B cell (primary cell): ENCODE data around the gene FAM83G. TPM values are rescaled to one million over a fixed set of nuclear protein-coding genes. Genes with fewer than 3 reads are reported as not detected.

ENCODE experiments used
- ATAC-seq: fragments of 200-7000 bp; cut with Tn5 transposase; one replicate; pipeline ENCODE4 v1.10.0; 2021; ENCODE audit warnings: low read depth, mild to moderate bottlenecking, moderate number of reproducible peaks, moderate library complexity
- CTCF ChIA-PET: fragments of 350-600 bp; sonication (Branson Sonifier 250); formaldehyde crosslinking; loops from one replicate; lab custom pipeline; 2021; ENCODE audit warnings: antibody characterized with exemption, inconsistent platforms; lab: Charles Lee
- POLR2A ChIA-PET: fragments of 350-600 bp; sonication (Branson Sonifier 250); formaldehyde crosslinking; loops from one replicate; lab custom pipeline; 2021; ENCODE audit warnings: antibody characterized with exemption; lab: Charles Lee
- DNase-seq: peaks from one replicate; pipeline ENCODE4 v3.0.0; 2013
- H2AFZ ChIP-seq: 2 replicates; pipeline ENCODE4 v1.6.1; 2012; ENCODE audit warnings: mild to moderate bottlenecking, low read depth, low read length; ENCODE audit not compliant: insufficient read depth, poor library complexity, severe bottlenecking
- H3K27ac ChIP-seq, 2 donors: 1 replicate in 1 of 2; 2 replicates in 1 of 2; pipeline ENCODE4 v1.5.1; 2012 to 2013; ENCODE audit warnings: low read length in 2 of 2, mild to moderate bottlenecking in 2 of 2, moderate library complexity in 1 of 2
- H3K27me3 ChIP-seq, 4 experiments: fragments of 200-600 bp in 1 of 4; sonication (generic) in 1 of 4; replicated peaks in 1 of 4; 1 replicate in 2 of 4; 2 replicates in 2 of 4; pipeline versions ENCODE4 v1.6.1 to v1.7.0; 2013 to 2016; ENCODE audit warnings: low read length in 3 of 4, mild to moderate bottlenecking in 2 of 4, mixed read lengths in 1 of 4, moderate library complexity in 1 of 4; ENCODE audit not compliant: insufficient read depth in 4 of 4, control insufficient read depth in 3 of 4; ENCODE audit errors: control extremely low read depth in 1 of 4
- H3K36me3 ChIP-seq, 2 experiments: replicated peaks in 1 of 2; 1 replicate in 1 of 2; 2 replicates in 1 of 2; pipeline versions ENCODE4 v1.6.1 to v1.7.1; 2013; ENCODE audit warnings: low read length in 1 of 2; ENCODE audit not compliant: insufficient read depth in 2 of 2, control insufficient read depth in 1 of 2; ENCODE audit errors: control extremely low read depth in 1 of 2, extremely low read depth in 1 of 2
- H3K4me1 ChIP-seq, 2 donors: fragments of 200-600 bp in 1 of 2; sonication (generic) in 1 of 2; 1 replicate in 1 of 2; 2 replicates in 1 of 2; pipeline versions ENCODE4 v1.5.1 to v1.6.1; 2013 to 2017; ENCODE audit warnings: low read length in 2 of 2; ENCODE audit not compliant: control insufficient read depth in 2 of 2, insufficient read depth in 2 of 2
- H3K4me2 ChIP-seq: replicated peaks from 2 replicates; pipeline ENCODE3; 2012; ENCODE audit warnings: mild to moderate bottlenecking, low read depth, low read length; ENCODE audit not compliant: poor library complexity, severe bottlenecking
- H3K4me3 ChIP-seq, 5 experiments: fragments of 200-600 bp in 1 of 5; sonication (generic) in 1 of 5; 1 replicate in 3 of 5; 2 replicates in 2 of 5; pipeline versions ENCODE4 v1.5.1 to v1.7.0; 2011 to 2016; ENCODE audit warnings: low read length in 4 of 5, mild to moderate bottlenecking in 4 of 5, low read depth in 2 of 5, control low read depth in 1 of 5, moderate library complexity in 1 of 5; ENCODE audit not compliant: insufficient read depth in 1 of 5; ENCODE audit errors: control extremely low read depth in 1 of 5, extremely low read depth in 1 of 5
- H3K79me2 ChIP-seq: fragments of 200-600 bp; sonication (generic); one replicate; pipeline ENCODE4 v1.6.0; 2016; ENCODE audit warnings: low read length; ENCODE audit not compliant: control insufficient read depth, insufficient read depth
- H3K9ac ChIP-seq: fragments of 200-600 bp; sonication (generic); 2 replicates; pipeline ENCODE4 v1.6.1; 2017; ENCODE audit warnings: mild to moderate bottlenecking, low read length, moderate library complexity
- H3K9me3 ChIP-seq, 3 donors: one replicate each; pipeline versions ENCODE4 v1.6.1 to v1.7.1; 2013; ENCODE audit warnings: low read length in 2 of 3; ENCODE audit not compliant: control insufficient read depth in 2 of 3, insufficient read depth in 1 of 3; ENCODE audit errors: control extremely low read depth in 1 of 3
- H4K20me1 ChIP-seq: 2 replicates; pipeline ENCODE4 v1.6.0; 2012; ENCODE audit warnings: mild to moderate bottlenecking, low read length; ENCODE audit not compliant: insufficient read depth, control insufficient read depth, poor library complexity, severe bottlenecking
- H3K27ac Mint-ChIP-seq: one replicate; pipeline ENCODE4 v1.8.0; 2021; ENCODE audit warnings: mixed read lengths
- H3K27me3 Mint-ChIP-seq: one replicate; pipeline ENCODE4 v1.8.0; 2021; ENCODE audit warnings: mixed read lengths
- H3K4me1 Mint-ChIP-seq: one replicate; pipeline ENCODE4 v1.8.0; 2021; ENCODE audit warnings: mixed read lengths
- H3K4me3 Mint-ChIP-seq: one replicate; pipeline ENCODE4 v1.8.0; 2021; ENCODE audit warnings: mixed read lengths
- H3K9me3 Mint-ChIP-seq: one replicate; pipeline ENCODE4 v1.8.0; 2022; ENCODE audit warnings: mixed read lengths; ENCODE audit not compliant: insufficient read depth
- CTCF ChIP-seq: fragments of 200-600 bp; IDR thresholded peaks from one replicate; pipeline ENCODE4 v1.8.0; 2022; ENCODE audit warnings: antibody characterized with exemption, mild to moderate bottlenecking
- EZH2 ChIP-seq: IDR thresholded peaks from 2 replicates; pipeline ENCODE4 v1.6.1; 2012; ENCODE audit warnings: borderline replicate concordance, low read depth, mild to moderate bottlenecking, moderate library complexity, low read length; ENCODE audit not compliant: insufficient read depth, poor library complexity, severe bottlenecking
- WGBS: methylation state at CpG from one replicate; pipeline ENCODE4 v1.1.5; 2013; ENCODE audit warnings: missing lambda C conversion rate; ENCODE audit not compliant: insufficient coverage; 5-methylcytosine and 5-hydroxymethylcytosine counted together
- intact Hi-C: fragments of 100-400 bp; cut with micrococcal nuclease; formaldehyde crosslinking; loops from one replicate; pipeline ENCODE4 v1.10.0; 2022
- polyA plus RNA-seq: library from polyadenylated mRNA; depleted of rRNA; stranded (reverse); fragments of >200 nt; gene quantifications from 2 replicates; pipeline ENCODE4 v1.2.3, GENCODE V29; 2012
- total RNA-seq, 2 donors: library from RNA; stranded (reverse); fragments of 120-200 nt in 1 of 2; gene quantifications; 1 replicate in 1 of 2; 2 replicates in 1 of 2; pipeline versions ENCODE4 v1.2.3 to v1.2.4, GENCODE V29; 2013 to 2022

Gene FAM83G
- total and polyA plus RNA-seq, 2 donors (not counting 1 experiment from before 2014, with no cell fraction given): 4.7 to 14.3 TPM

- H3K4me1 ChIP-seq: no peaks in the 10 kb centered on the region
- H3K9me3 Mint-ChIP-seq: no peaks in the 10 kb centered on the region
- no peak overlapping the region for H3K9ac ChIP-seq
- intact Hi-C loops: no loop called here
- ATAC-seq (no peak), DNase-seq (no peak)
- peaks cover 0 to 4% (median 0%) of the 10 kb centered on the region in 3 donors for H3K9me3 ChIP-seq
- no peak for TF ChIP-seq CTCF
- no peak for TF ChIP-seq EZH2
- peaks cover 1 to 44% of the 10 kb centered on the region in 2 experiments for H3K36me3 ChIP-seq
- no peak overlapping the region for H3K4me3 Mint-ChIP-seq
- no peak overlapping the region for H3K4me3 ChIP-seq
- peak overlapping the region; percentile 27 for H3K27ac Mint-ChIP-seq
- no peaks in the 10 kb centered on the region for H3K79me2 ChIP-seq
- CTCF ChIA-PET: interaction anchor here (1.6 kb wide), 1 partner anchor 59 kb away, joined by 3 read pairs; no protein-coding TSS in a partner anchor
- peaks cover 39% of the 10 kb centered on the region for H4K20me1 ChIP-seq
- H3K27me3 Mint-ChIP-seq: no peaks in the 10 kb centered on the region
- POLR2A ChIA-PET: no interaction called here
- no peaks in the 10 kb centered on the region for H3K27me3 ChIP-seq
- H3K4me1 Mint-ChIP-seq: peaks cover 27% of the 10 kb centered on the region
- H2AFZ ChIP-seq: no peak overlapping the region
- H3K4me2 ChIP-seq: no peak overlapping the region
- H3K27ac ChIP-seq: no peak overlapping the region
- WGBS: 100% methylated on average over 2 of the region's 3 CpGs
Observed at GRCh38 chr17:19020016-19020415, 15.5 kb upstream of the FAM83G start.

- H3K27ac Mint-ChIP-seq: peak overlapping the region; percentile 26
- Histone ChIP-seq H4K20me1 (peaks cover 34% of the 10 kb centered on the region), H3K4me3 (no peak overlapping the region), H2AFZ (no peak overlapping the region), H3K27me3 (no peaks in the 10 kb centered on the region), H3K79me2 (no peaks in the 10 kb centered on the region), H3K9me3 (peaks cover 0 to 4% (median 0%) of the 10 kb centered on the region in 3 donors), H3K36me3 (peaks cover 1 to 38% of the 10 kb centered on the region in 2 experiments), H3K27ac (no peak overlapping the region), H3K4me2 (no peak overlapping the region), H3K4me1 (no peaks in the 10 kb centered on the region), H3K9ac (no peak overlapping the region)
- no peaks in the 10 kb centered on the region for H3K27me3 Mint-ChIP-seq
- H3K4me1 Mint-ChIP-seq: peaks cover 21% of the 10 kb centered on the region
- no peak overlapping the region for H3K4me3 Mint-ChIP-seq
- H3K9me3 Mint-ChIP-seq: no peaks in the 10 kb centered on the region
- intact Hi-C loops: no loop called here
- ATAC-seq (peak; percentile 28), DNase-seq (no peak)
- no peak for TF ChIP-seq CTCF
- no peak for TF ChIP-seq EZH2
- WGBS: 97% methylated on average over 12 of the region's 27 CpGs
- ChIA-PET POLR2A (no interaction called here), CTCF (no interaction called here)
Observed at GRCh38 chr17:19019041-19019941, 14.7 kb upstream of the FAM83G start.
